A673 (cell line): ENCODE results near the gene HSPB8.

ENCODE experiments used
- EZH2 ChIP-seq: fragments of 200-600 bp; sonication (generic); IDR thresholded peaks from 2 replicates; pipeline ENCODE4 v1.6.1; 2017; ENCODE audit warnings: borderline replicate concordance, low read depth, mild to moderate bottlenecking, mixed read lengths, antibody characterized with exemption, low read length; ENCODE audit not compliant: poor library complexity, severe bottlenecking
- TF ChIP-seq, protein P1 (sequence below): fragments of 300-800, 200-600 bp; sonication (generic); conservative IDR thresholded peaks from 2 replicates; pipeline ENCODE4 v1.5.1; 2017; ENCODE audit warnings: low read depth, mild to moderate bottlenecking, antibody characterized with exemption, low read length, moderate library complexity, mixed read lengths

DNA sequence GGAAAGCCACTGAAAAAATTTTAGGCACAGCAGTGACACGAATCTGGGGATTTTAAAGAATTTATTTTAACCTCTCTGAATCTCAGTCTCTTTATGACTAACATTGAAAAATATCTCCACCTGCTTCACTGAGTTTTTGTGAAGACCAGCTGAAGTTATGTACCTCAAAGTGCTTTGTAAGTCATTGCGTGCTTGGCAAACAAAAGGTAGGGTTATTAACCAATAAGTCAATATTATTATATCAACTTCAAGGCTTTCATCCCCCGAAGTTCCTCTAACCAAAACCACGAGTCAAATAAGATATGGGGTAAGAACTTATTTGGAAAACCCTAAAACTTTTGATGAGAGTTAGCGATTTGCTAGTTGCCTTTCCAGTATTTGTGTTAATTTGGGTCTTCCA is 62.3 kb downstream of the HSPB8 start:
- TF ChIP-seq, protein P1, sequence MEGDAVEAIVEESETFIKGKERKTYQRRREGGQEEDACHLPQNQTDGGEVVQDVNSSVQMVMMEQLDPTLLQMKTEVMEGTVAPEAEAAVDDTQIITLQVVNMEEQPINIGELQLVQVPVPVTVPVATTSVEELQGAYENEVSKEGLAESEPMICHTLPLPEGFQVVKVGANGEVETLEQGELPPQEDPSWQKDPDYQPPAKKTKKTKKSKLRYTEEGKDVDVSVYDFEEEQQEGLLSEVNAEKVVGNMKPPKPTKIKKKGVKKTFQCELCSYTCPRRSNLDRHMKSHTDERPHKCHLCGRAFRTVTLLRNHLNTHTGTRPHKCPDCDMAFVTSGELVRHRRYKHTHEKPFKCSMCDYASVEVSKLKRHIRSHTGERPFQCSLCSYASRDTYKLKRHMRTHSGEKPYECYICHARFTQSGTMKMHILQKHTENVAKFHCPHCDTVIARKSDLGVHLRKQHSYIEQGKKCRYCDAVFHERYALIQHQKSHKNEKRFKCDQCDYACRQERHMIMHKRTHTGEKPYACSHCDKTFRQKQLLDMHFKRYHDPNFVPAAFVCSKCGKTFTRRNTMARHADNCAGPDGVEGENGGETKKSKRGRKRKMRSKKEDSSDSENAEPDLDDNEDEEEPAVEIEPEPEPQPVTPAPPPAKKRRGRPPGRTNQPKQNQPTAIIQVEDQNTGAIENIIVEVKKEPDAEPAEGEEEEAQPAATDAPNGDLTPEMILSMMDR = no peak
- no peak for TF ChIP-seq EZH2
